NCI-H524 treated with DMSO at 0.1 percent for 48 hours (cell line): ENCODE results near the gene DCLRE1C.
"Not testable (repeated sequence)": the region's sequence is repeated elsewhere in the genome, so short reads cannot be mapped to it uniquely, and the experiment has no call there.

ENCODE experiments used
- DNase-seq: peaks from one replicate; lab custom pipeline; 2025; lab: John Stamatoyannopoulos, UW

The DCLRE1C gene

DNA sequence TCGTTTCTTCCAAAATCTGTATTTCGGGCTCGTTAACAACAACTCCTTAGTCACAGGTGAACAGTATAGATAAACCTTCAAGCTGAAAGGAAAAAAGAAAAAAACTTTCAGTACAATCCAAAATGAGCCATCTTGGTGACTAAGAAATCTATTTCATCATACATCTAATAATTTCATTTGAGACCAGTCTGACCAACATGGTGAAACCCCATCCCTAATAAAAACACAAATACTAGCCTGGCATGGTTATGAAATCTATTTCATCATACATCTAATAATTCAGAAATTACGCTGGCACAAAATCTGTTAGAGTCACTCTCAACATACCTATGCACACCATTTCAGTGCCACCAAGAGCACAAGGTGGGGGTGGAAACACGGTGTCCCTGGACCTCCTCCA is 8.8 kb downstream of the DCLRE1C start:
- DNase-seq = no peak

DNA sequence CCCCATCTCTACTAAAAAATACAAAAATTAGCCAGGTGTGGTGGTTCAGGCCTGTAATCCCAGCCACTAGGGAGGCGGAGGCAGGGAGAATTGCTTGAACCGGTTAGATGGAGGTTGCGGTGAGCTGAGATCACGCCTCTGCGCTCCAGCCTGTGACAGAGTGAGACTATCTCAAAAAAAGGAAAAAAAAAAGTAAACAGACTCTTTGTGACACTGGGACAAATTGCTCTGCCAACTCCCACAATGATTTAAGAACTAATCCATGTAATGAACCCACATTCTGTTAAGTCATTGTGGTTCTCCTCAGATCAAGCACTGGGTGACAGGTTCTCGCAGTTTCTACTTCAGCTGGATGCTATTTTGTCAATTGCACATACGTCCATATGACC is 11.0 kb downstream of the DCLRE1C start:
- DNase-seq = not testable (repeated sequence)

DNA sequence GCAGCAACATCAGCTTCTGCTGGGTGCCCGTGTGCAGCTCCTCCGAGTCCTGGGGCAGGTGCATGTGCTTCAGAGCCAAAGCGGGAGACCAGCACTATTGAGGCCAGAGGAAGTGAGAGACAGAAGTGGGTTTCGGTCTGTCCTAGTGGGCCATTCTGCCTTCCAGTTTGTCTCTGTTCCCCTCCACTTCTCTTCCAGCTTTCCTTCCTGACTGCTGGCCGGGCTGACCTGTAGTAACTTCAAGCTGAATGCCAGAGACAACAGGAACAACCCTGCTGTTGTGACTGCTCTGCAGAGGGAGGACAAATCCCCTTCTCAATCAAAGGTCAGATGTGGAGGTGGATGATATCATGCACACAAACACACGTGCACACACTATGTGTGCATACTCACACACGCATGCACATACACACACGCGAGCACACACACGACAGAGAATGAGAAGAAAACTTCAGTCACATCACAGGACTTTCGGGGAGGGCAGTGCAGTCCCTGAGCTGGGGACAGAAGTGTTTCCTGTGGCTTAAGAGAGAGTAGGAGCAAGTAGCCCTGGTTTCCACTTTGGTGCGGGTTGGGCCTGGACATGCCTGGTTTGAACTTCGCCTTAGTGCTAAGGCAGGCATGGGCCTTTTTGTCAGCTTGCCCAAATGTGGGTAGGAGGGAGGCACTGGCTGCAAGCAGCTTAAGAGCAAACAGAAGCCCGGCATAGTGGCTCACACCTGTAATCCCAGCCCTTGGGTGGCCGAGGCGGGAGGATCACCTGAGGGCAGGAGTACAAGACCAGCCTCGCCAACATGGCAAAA is 11.5 kb downstream of the DCLRE1C start:
- not testable (repeated sequence) for DNase-seq

DNA sequence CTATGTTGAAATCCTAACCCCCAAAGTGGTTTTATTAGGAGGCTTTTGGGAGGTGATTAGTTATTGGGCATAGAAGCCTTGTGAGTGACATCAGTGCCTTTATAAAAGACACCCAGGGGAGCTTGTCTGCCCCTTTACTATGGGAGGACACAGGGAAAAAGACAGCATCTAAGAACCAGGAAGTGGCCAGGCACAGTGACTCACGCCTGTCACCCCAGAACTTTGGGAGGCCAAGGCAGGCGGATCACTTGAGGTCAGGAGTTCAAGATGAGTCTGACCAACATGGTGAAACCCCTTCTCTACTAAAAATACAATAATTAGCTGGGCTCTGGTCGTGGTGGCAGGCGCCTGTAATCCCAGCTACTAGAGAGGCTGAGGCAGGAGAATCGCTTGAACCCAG is 14.9 kb downstream of the DCLRE1C start:
- DNase-seq = not testable (repeated sequence)

DNA sequence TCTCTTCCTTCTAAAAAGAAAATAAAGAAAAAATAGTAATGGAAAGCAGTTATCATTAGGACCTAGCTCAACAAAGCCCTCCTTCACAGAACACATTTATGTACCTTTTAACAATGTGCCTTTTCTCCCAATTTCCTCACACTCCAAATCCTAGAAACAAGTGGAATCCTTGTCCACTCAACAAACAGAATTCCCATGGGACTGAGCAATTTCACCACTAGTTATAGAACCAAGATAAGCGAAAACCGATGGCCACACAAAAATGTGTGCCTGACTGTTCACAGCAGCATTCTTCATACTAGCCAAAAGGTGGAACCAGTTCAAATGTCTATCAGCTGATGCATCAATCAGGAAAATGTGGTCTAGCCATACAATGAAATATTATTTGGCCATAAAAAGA is 17.3 kb downstream of the DCLRE1C start:
- DNase-seq = no peak

DNA sequence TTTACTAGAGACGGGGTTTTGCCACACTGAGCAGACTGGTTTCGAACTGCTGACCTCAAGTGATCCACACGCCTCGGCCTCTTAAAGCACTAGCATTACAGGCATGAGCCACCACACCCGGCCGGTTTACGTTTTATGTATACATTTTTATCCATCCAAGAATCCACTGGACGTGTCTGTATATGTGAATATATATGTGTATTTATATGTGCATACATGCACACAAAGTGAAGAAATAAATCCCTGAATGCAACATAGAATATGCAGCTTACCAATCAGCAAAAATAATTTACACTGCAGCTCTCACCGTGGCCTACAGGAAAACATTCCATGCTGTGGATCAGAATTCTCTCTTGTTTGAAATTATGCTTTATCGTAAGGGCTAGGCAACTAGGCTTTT is 23.3 kb downstream of the DCLRE1C start:
- DNase-seq = no peak

DNA sequence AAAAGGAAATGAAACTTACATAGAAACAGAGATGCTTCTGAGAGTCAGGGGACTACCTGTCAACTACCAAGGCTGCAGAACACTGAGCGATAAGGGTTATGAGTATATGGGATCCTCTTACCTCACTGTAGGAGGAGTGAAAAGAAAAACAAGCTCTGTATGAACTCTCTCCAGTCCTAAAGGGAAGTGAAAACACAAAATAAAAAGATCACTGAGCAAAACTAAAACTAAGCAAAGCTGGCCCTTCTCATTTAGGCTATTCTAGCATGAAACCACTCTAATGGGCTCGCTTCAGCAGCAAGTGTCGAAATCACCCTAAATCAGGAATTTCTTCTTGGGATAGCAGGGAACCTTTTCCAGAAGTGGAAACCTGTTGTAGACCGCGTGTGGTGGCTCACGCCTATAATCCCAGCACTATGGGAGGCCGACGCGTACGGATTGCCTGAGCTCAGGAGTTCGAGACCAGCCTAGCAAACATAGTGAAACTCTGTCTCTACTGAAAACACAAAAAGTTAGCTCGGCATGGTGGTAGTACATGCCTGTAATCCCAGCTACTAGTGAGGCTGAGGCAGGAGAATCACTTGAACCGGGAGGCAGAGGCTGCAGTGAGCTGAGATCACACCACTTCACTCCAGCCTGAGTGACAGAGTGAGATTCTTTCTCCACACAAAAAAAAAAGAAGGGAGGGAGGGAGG is 27.0 kb downstream of the DCLRE1C start:
- no peak for DNase-seq

DNA sequence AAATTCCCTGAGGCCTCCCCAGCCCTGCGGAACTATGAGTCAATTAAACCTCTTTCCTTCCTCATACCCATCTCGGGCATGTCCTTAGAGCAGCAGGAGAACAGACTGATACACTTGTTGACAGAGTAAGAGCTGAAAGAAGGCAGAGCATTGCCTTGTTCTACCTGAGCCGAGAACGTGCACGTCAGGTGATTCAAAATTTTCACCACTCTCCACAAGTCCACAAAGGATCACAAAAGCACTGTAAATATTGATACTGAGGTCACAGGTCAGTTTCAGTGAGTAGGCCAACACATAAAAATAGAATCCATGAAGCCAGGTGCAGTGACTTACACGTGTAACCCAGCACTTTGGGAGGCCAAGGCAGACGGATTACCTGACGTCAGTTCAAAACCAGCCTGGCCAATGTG is 27.8 kb downstream of the DCLRE1C start:
- DNase-seq = no peak

DNA sequence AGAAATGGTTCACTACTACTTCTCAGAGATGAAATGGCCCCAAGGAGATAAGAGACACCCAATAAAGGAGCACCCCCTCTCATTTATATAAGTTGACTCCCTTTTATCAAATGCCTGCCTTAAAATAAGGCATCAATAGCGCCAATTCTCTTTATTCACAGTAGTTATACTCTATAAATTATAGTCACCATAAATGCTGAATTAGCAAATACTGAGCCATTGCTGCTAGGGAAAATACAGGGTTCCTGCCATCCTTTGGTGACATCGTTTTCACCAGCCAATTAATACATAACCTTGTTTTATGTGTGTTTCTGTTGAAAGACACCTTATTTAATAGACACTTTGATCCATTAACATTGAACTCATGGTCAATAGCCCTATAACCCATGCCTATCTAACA is 28.6 kb downstream of the DCLRE1C start:
- DNase-seq = no peak

DNA sequence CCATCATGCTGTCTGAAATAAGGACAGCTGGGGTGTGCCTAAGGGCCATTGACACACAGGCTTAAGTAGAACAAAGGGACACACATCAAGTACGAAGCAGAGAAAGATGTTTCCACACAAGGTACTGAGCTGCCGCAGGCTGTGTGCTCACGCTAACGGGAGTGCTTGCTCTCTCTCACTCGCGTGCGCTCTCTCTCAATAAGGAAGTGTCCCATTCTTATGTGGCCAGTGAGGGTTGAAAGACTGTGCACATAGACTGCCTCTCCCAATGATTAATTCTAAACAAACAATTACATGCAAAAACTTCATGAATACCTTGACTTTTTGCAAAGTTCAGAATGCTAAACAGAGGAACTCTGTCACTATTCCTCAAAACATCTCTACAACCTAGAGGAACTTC is 29.9 kb downstream of the DCLRE1C start:
- DNase-seq = no peak

DNA sequence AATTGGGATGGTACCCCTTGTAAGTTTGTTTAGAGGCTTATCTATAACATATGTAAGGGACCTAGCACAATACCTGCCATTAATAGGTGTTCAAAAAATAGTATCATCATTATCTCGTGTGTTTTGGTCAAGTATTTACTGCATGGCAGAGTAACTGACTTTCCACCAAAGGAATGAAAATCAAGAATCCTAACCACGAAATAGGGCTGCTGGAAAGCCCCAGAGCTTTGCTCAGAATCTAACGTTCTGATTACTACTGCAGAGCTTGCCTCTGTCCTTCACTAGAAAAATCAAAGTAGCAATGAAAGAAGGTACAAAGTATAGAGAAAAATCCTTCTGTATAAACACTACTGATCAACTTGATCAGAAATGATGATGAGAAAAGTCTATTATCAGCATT is 34.9 kb downstream of the DCLRE1C start:
- DNase-seq = no peak

DNA sequence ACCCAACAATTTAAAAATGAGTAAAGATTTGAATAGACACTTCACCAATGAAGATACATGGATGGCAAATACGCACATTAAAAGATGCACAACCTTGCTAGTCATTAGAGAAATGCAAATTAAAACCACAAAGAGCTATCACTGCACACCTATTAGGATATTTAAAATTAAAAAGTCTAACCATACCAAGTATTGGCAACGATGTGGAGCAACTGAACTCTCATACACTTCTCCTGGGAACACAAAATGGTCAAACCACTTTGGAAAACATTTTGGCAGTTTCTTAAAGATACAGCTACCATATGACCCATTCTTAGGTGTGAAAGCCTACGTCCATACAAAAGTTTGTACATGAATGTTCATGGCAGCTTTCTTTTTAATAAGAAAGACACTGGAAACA is 36.1 kb downstream of the DCLRE1C start:
- DNase-seq = no peak

DNA sequence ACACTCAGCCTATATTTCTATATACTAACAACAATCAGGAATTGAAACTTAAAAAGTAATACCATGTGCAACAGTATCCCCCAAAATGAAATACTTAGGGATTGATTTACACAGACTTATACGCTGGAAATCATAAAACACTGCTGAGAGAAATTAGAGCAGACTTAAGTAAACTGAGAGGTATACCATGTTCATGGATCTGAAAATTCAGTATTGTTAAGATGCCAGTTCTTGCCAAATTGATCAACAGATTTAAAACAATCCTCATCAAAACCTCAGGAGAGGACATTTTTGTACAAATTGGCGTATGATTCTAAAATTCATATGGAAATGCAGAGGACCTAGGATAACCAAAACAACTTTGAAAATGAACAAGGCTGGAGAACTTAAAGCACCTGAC is 37.3 kb downstream of the DCLRE1C start:
- no peak for DNase-seq

DNA sequence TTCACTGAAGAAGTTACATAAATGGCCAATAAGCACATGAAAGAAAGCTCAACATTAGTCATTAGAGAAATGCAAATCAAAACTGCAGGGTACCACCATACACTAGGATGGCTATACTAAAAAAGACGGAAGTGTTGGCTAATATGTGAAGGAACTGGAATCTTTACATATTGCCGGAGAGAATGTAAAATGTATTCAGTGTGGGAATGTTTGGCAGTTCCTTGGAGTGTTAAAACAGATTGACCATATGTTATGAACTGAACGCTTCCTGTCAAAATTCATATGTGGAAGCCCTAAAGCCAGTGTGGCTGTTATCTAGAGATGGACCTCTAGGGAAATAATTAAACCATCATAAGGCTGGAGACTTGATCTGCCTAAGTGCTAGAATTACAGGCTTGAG is 42.1 kb downstream of the DCLRE1C start:
- no peak for DNase-seq

DNA sequence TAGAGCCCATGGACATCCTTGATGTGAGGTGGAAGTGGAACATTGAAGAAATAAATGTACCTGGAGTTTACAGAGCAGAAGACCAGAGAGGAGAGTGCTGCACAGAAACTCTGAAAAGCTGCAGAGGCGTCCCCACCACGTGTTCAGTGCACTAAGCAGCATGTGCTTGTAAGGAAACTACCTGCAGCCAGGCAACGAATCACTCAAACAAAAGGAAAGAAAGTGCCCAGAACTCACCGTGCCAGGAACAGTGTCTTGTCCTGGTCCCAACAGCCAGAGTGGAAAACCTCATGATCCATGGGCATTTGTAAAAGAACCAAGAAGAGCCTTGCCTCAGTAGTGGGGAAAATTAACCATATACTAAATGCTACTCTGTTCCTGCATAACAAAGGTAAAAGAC is 42.9 kb downstream of the DCLRE1C start:
- DNase-seq = no peak

DNA sequence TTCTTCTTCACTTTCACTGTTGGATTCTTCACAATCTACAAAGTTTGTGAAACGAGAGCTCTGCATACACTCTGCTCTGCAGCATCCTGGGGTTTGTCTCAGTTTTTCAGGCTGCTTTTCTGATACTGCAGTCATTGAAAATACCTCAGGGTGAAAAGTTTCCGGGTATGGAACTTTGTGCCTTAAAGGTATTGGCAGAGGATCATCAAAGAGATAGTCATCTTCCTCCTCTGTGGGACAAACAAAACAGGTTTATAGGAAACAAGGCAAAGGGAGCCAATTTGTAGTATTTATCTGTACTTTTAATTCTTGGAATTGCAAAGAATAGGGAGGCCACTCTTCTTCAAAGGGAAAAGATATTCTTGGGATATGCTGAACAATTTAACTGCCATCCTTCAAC is 44.8 kb downstream of the DCLRE1C start:
- DNase-seq = no peak

DNA sequence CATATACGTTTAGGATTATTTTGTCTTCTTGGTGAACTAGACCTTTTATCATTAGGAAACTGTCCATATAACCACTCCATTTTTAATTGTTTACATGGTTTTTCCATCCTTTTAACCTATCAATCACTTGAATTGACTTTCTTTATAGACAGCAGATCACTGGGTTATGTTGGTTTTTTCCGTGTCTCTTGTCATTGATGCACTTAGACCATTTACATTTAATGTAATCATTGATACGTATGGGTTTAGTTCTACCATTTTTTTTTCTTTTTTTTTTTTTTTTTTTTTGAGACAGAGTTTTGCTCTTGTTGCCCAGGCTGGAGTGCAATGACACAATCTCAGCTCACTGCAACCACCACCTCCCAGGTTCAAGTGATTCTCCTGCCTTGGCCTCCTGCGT is 46.3 kb downstream of the DCLRE1C start:
- DNase-seq = not testable (repeated sequence)

DNA sequence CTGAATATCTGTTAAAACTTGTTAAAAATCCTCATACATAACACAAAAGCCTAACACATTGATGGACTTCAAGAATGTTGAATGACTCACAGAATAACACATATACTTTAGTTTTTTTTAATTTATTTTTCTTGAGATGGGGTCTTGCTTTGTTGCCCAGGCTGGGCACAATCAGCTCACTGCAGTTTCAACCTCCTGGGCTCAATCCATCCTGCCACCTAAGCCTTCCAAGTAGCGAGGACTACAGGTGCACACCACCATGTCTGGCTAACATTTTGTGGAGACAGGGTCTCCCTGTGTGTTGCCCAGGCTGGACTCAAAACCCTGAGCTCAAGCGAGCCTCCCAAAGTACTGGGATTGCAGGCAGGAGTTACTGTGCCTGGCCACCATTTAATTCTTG is 47.1 kb downstream of the DCLRE1C start:
- DNase-seq = no peak

DNA sequence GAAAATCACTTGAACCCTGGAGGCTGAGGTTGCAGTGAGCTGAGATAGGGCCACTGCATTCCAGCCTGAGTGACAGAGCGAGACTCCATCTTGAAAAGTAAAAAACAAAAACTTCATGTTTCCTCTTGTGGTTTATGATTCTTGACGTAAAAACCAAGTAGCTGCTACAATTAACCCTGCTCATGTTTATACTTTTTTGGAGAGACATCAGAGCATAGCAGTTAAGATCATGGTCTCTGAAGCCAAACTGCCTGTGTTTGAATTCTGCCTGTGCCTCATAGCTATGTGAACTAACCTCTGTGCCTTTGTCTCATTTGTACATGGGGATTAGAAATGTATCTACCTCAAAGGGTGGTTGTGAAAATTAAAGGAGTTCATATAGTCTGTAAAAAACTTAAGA is 48.0 kb downstream of the DCLRE1C start:
- DNase-seq = no peak

DNA sequence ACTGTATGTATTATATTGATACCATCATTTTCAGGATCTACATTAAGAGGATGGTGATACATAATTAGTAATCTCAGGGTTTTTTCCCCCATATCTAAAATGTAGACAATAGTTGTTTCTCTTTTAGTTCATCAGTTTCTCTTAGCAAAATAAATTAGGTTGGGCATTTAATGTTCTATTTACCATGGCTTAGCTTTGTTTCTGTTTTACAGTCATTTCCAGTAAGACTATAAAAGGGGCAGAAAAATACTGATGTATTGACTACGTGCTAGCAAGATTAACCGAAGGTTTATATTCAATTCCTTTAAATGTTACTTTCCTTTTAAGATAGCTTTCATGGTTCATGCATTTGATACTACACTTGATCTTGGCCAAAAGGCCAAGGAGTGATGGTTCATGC is 49.0 kb downstream of the DCLRE1C start:
- DNase-seq = no peak

DNA sequence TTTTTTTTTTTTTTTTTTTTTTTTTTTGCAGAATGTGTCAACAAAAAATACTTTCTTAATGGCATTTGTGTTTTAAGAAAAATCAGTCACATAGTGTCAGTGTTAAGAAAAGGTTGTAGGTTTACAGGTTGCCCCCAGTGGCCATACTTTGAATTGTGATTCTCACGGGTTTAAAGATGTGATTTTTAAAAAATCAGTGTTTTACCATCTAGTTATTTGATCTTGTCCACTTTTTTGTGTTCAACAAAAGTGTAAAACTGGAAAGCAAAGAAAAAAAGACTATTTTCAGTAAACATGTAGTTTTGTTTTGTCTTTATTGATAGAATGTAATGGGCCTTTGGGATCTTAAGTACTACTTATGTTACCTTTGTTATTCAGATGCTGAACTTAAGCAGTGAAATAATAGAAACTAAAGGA is 49.6 kb downstream of the DCLRE1C start:
- DNase-seq = no peak

DNA sequence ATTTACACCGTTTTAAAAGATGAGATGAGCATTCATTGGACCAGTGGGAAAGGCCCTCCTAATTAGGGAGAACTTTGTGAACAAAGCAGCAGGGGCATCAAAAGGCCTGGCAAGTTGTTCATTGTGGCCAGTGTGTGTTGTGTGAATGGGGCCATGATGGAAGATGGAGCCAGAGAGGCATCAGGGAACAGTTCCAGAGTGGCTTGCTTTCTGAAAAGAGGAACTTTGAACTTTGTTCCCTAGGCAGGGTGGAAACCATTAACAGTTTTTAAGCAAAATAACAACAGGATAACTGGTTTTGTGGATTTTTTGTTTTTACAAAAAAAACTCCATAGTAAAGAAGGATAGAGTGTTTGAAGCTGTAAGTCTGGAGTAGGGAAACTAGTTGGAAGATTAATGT is 62.7 kb downstream of the DCLRE1C start:
- DNase-seq = no peak

DNA sequence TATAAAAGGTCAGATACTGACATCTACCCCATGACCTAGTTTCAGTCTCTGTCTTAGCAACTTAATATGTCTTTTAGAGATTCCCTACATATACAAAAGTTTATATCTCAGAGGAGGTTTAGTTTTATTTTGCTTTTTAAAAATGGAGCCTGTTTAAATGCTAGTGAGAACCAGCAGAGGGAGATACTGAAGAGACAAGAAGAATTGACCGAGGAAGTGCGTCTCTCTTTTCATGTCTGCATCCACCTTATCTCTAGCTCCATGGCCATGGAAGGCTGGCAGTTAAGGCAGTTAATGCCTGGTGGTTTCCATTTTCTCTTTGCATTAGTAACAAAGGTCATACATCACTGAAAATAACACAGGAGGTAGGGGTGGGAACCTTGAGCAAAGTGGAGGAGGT is 64.6 kb downstream of the DCLRE1C start:
- DNase-seq = no peak

DNA sequence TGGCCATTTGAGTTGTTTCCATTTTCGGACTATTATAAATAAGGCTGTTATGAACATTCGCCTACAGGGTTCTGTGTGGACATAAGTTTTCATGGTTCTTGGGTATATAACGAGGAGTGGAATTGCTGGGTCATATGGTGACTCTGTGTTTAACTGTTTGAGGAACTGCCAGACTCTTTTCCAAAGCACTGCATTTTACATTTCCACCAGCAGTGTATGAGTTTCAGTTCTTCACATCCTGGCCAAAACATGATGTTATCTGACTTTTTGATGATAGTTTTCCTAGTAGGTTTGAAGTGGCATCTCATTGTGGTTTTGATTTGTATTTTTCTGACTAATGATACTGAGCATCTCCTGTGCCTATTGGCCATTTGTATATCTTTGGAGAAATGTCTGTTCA is 69.8 kb downstream of the DCLRE1C start:
- DNase-seq = no peak
